Effector memory CD4-positive, alpha-beta T cell (primary cell): Measurements from ENCODE around the gene SMC6.

Source experiments
- DNase-seq, 3 donors: peaks; one replicate each; pipeline ENCODE4 v3.0.0-alpha.2; 2020
- H3K27ac ChIP-seq: 2 replicates; pipeline ENCODE4 v1.7.0; 2013; ENCODE audit warnings: mild to moderate bottlenecking, low read length, moderate library complexity; ENCODE audit not compliant: insufficient read depth, poor library complexity, severe bottlenecking
- H3K27me3 ChIP-seq: replicated peaks from 2 replicates; pipeline ENCODE4 v1.7.0; 2013; ENCODE audit warnings: mild to moderate bottlenecking, low read length; ENCODE audit not compliant: insufficient read depth, control insufficient read depth, poor library complexity, severe bottlenecking
- H3K36me3 ChIP-seq: 2 replicates; pipeline ENCODE4 v1.7.0; 2013; ENCODE audit warnings: mild to moderate bottlenecking, low read length, moderate library complexity; ENCODE audit not compliant: control insufficient read depth, insufficient read depth
- H3K4me1 ChIP-seq: 2 replicates; pipeline ENCODE4 v1.7.0; 2013; ENCODE audit warnings: low read length, mild to moderate bottlenecking; ENCODE audit not compliant: control insufficient read depth, insufficient read depth, poor library complexity, severe bottlenecking
- H3K4me3 ChIP-seq: 2 replicates; pipeline ENCODE4 v1.7.0; 2013; ENCODE audit warnings: low read length, low read depth, mild to moderate bottlenecking; ENCODE audit not compliant: insufficient read depth, poor library complexity, severe bottlenecking
- H3K9me3 ChIP-seq: 2 replicates; pipeline ENCODE4 v1.7.0; 2013; ENCODE audit warnings: mild to moderate bottlenecking, low read length, moderate library complexity; ENCODE audit not compliant: control insufficient read depth

SMC6 gene

DNA sequence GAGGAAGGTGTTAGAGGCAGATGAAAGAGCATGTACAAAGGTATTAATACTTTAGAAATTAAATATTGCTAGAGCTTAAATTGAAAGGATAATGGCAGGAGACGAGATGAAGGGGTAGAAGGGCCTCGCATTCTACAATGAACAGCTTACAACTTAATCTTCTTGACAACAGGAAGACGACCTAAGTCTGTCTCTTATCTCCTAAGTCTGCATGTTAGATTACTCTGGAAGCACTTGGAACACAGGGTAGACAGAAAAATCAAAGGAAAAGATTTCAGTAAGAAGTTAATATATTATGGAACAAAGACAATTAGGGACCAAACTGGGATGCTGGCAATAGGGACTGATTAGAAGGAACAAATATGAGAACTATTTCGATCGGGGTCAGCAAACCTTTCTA, 34.9 kb downstream of the SMC6 start:
- Histone ChIP-seq H3K36me3 (peaks cover 21% of the 10 kb centered on the region), H3K27ac (no peak overlapping the region), H3K27me3 (no peaks in the 10 kb centered on the region), H3K4me1 (no peaks in the 10 kb centered on the region), H3K9me3 (no peaks in the 10 kb centered on the region), H3K4me3 (no peak overlapping the region)
- no peak for DNase-seq

DNA sequence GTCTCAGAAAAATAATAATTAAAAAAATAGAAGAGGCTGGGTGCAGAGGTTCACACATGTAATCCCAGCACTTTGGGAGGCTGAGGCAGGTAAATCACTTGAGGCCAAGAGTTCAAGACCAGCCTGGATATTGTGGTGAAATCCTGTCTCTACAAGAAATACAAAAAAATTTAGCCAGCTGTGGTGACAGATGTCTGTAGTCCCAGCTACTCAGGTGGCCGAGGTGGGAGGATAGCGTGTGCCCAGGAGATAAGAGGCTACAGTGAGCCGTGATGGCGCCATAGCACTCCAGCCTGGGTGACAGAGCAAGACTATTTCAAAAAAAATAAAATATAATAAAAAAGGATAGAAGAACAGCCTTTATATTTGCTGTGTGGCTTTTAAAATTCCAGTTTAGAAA, 35.9 kb downstream of the SMC6 start:
- H3K27me3 ChIP-seq: no peaks in the 10 kb centered on the region
- H3K4me1 ChIP-seq: no peaks in the 10 kb centered on the region
- no peak overlapping the region for H3K27ac ChIP-seq
- no peaks in the 10 kb centered on the region for H3K9me3 ChIP-seq
- no peak overlapping the region for H3K4me3 ChIP-seq
- no peak for DNase-seq
- H3K36me3 ChIP-seq: peaks cover 22% of the 10 kb centered on the region

DNA sequence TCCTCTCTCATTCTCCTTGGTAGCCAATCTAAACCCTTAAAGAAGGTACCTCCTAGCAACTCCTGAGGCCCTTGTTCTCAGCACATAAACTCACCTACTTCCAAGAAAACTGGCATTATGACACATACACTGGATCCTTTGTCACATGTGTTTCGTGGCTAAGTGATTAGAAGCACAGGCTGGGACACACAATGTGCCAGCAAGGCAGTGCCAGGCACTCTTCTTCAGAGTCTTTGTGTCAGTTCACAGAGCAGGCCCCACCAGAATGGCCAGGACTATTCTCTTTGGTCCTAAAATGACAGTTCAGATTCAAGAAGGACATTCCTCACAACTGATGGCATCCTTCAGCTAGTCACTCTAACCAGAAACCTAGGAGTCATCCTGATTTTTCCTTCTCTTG, 40.3 kb downstream of the SMC6 start:
- Histone ChIP-seq H3K27ac (no peak overlapping the region), H3K9me3 (no peaks in the 10 kb centered on the region), H3K36me3 (peaks cover 25% of the 10 kb centered on the region), H3K4me3 (no peak overlapping the region), H3K27me3 (no peaks in the 10 kb centered on the region), H3K4me1 (no peaks in the 10 kb centered on the region)
- no peak for DNase-seq

DNA sequence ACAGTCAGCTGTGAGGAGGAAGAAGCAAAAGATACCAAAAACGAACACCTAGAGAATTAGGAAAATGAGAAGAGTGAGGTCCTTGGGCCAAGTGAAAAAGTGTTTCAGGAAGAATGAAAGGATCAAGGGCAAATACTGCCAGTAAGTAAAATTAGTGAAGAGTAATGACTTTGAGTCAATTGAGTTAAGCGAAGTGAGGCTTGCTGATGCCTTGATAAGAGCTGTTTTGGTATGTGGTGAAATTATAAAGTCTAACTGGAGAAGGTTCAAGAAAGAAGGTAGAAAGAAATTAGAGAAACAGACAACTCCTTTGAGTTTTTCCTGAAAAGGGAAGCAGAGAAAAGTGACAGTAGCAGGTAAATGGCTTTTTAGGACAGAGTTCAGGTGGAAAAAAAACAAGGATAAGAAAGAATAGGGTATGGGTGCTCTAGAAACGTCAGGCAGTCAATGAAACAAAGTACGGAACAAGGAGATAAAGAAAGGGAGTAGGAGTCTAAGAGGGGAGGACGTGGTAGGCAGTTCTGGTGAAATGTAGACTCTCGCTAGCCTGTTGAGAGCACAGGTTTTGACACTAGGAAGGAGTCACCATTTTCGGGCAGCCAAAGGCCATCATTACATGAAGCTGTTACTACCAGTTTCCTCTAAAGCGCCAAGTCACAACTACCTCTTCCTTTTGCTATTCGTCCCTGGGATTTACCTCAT, 42.9 kb downstream of the SMC6 start:
- H3K4me3 ChIP-seq: no peak overlapping the region
- no peak overlapping the region for H3K27ac ChIP-seq

GRCh38 chr2:17709897-17710296, 43.7 kb downstream of the SMC6 start:
- Histone ChIP-seq H3K4me3 (no peak overlapping the region), H3K27ac (no peak overlapping the region), H3K9me3 (no peaks in the 10 kb centered on the region), H3K36me3 (peaks cover 25% of the 10 kb centered on the region), H3K27me3 (no peaks in the 10 kb centered on the region), H3K4me1 (no peaks in the 10 kb centered on the region)
- no peak for DNase-seq

More for the DNA sequence above, 42.9 kb downstream of the SMC6 start:
- Histone ChIP-seq H3K9me3 (no peaks in the 10 kb centered on the region), H3K36me3 (peaks cover 24% of the 10 kb centered on the region), H3K4me1 (no peaks in the 10 kb centered on the region), H3K27me3 (no peaks in the 10 kb centered on the region)
- no peak for DNase-seq

- Histone ChIP-seq H3K36me3 (peaks cover 18% of the 10 kb centered on the region), H3K4me3 (no peak overlapping the region)
- DNase-seq: no peak
Measured at GRCh38 chr2:17708501-17708900, 45.1 kb downstream of the SMC6 start.

DNA sequence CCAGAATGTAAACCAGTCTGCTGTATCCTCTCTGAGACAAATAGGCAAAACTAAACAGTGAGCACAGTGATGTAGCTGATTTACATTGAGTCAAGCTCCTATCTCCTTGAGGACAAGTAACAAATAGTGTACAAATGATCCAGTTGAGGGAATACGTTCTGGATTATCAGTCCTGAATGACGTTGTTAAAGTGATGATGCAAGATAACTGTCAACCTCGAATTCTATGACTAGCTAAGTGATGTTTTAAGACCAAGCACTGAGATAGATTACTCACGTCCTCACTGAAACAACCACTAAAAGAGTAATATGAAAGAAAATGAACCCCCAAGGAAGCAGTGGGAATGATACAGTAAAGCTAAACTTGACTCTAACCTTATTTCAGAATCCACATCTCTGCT, 46.8 kb downstream of the SMC6 start:
- Histone ChIP-seq H3K4me1 (no peaks in the 10 kb centered on the region), H3K36me3 (peaks cover 12% of the 10 kb centered on the region), H3K4me3 (no peak overlapping the region), H3K27me3 (no peaks in the 10 kb centered on the region), H3K27ac (no peak overlapping the region), H3K9me3 (no peaks in the 10 kb centered on the region)
- no peak for DNase-seq

More at GRCh38 chr2:17708501-17708900, 45.1 kb downstream of the SMC6 start:
- no peaks in the 10 kb centered on the region for H3K27me3 ChIP-seq
- H3K9me3 ChIP-seq: no peaks in the 10 kb centered on the region
- no peaks in the 10 kb centered on the region for H3K4me1 ChIP-seq
- no peak overlapping the region for H3K27ac ChIP-seq

DNA sequence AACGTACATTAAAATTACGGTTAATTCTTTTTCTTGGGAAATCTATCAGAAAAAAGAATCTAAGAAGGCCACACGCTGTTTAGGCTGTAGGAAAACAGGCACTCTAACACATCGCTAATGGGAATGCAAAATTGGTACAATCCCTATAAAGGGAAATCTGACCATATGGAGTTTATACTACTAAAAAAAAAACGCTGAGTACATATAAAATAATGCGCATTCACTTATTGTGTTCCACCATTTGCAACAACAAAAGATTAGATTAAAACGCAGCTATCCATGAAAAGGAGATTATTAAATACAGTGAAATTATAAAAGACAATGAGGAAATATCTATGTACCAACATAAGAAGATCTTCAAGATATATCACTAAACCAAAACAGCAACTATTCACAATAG, 62.8 kb downstream of the SMC6 start:
- Histone ChIP-seq H3K4me1 (no peaks in the 10 kb centered on the region), H3K27ac (no peak overlapping the region), H3K9me3 (no peaks in the 10 kb centered on the region), H3K27me3 (no peaks in the 10 kb centered on the region), H3K36me3 (peaks cover 21% of the 10 kb centered on the region), H3K4me3 (no peak overlapping the region)
- DNase-seq: no peak

DNA sequence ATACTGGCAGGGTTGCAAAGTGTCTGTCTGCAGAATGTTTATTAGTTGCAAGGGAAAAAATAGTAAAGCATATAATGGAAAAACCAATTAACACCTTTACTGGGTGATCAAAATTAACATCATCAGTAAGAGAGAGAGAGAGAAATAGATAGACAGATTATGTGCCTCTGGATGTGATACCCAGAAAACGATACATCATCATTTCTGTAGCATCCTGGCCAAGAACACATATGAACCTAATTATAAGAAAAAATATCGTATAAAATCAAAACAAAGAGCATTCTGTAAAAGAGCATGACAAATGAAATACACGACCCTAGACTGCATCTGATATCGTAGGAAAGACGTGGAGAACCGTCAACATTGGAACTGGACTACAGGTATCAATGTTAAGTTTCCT, 64.6 kb downstream of the SMC6 start:
- Histone ChIP-seq H3K4me3 (no peak overlapping the region), H3K9me3 (no peaks in the 10 kb centered on the region), H3K4me1 (no peaks in the 10 kb centered on the region), H3K27ac (no peak overlapping the region), H3K36me3 (peaks cover 10% of the 10 kb centered on the region), H3K27me3 (no peaks in the 10 kb centered on the region)
- no peak for DNase-seq

DNA sequence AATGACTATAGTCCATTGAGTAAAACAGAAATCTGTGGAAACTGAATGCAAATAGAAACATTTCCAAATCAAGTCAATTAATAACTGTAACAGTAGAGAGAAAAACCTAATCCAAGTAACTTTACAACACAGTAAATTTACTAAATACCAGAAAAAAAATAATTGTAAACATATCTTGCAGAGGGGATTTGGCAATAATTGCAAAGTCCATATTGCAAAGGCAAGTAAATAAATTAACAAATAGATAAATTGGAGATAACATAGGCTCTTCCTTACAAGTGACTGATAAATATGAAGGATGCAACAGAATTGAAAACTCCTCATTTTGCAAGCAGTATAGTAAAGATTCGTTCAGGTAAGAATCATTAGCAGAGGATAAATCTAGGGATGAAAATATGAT, 65.0 kb downstream of the SMC6 start:
- no peak for DNase-seq
- Histone ChIP-seq H3K27ac (no peak overlapping the region), H3K27me3 (no peaks in the 10 kb centered on the region), H3K9me3 (no peaks in the 10 kb centered on the region), H3K4me3 (no peak overlapping the region), H3K36me3 (peaks cover 11% of the 10 kb centered on the region), H3K4me1 (no peaks in the 10 kb centered on the region)
